ENCODE results near the gene EXOC3.

The EXOC3 gene

GRCh38 chr5:489689-490080, 46.7 kb downstream of the EXOC3 start:
- DNase-seq = no peak

DNA sequence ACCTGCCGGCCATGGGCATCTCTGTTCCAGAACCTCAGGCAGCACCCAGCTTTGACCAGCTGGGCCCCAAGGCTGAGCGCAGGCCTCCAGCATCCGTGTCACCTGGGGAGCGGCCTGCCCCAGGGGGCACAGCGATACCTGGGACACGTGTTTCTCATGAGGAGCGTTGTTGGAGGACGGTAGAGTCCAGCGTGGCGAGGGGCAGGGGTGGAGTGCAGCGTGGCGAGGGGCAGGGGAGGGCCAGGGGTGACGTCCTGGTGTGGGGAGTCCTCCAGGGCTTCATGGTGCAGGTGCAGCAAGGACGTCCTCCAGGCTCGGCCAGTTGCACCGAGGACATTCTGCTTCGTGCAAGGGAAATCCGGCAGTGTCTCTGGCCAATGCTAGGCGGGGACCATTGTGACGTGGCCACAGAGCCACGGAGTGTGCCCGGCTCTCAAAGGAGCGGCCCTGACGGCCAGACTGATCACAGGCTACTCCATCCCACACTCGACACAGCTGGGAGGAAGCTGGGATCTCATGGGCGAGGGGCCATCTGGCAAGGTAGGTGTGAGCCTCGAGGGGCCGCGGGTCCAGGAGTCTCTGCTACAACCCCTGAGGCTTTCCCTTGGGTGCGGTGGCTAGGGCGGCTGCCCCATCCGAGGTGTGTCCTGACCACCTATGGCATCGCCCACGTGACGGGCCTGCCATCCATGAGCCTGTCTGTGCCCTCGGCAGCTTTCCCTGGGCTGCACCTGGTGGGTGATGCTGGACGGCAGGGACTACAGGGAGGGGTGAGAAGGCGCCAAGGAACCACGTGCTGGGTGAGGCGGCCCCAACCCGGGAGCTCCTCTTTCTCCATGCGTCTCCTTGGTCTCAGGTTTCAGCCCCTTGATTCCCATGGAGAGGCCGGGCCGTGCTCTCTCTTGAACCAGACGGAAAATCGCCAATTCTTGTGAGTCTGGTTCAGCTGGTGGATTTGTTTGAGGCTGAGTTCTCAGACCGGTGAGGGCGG, 47.4 kb downstream of the EXOC3 start:
- no peak for DNase-seq

DNA sequence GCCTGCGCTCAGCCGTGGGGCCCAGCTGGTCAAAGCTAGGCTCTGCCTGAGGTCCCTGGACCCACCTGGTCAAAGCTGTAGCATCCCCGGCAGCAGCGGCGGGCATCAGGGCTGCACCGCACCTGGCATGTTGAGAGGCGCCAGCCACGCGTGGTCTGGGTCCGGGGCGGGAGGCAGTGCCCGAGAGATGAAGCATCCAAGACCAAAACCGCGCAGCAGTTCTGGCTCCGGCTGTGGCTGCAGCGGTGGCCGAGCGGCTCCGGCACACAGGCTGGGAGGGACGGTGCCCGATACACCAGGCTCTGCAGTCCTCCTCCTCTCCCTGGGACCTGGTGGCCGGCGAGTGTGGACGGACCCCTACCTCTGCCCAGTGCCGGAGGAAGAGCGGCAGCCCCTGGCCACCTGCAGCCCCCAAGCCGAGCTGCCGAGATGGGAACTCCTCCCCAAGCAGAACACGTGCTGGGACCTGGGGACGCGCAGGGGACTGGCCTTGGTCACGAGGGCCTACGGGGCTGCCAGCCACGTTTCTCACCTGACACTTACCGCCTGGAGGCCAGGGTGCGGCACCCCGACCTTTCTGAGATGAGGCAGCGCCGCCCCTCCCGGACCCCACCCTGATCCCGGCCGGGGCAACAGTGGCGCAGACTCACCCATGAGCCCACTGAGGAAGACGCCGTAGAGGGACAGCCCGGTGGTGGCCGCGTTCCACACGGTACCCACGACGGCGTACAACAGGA, 48.3 kb downstream of the EXOC3 start:
- DNase-seq = no peak

- no peak for DNase-seq
Observed at GRCh38 chr5:491856-492155, 48.8 kb downstream of the EXOC3 start.

DNA sequence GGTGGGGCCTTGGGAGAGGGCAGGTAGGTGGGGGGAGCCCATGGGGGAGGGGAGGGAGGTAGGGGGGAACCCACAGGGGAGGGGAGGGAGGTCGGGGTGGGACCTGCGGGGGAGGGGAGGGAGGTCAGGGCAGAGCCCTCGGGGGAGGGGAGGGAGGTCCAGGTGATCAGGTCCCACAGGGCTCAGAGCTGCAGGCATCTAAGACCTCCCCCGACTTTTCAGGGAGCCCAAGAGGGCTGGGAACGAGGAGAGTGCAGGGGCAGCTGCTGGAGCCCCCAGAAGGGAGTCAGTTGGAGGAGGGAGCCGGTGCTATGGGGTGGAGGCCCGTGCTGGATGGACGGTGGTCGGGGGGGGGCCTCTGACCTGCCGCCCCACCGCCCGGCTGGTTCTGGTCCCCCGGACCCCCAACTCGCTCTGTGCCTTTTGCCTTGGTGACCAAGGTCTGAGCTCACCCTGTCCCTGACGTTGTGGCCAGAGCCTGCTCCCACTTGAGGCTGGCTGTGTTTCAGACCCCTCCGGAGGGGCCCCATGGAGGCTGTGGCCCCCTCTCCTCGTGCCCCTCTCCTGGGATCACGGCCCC, 49.4 kb downstream of the EXOC3 start:
- no peak for DNase-seq

GRCh38 chr5:493119-493701, 50.2 kb downstream of the EXOC3 start:
- no peak for DNase-seq

DNA sequence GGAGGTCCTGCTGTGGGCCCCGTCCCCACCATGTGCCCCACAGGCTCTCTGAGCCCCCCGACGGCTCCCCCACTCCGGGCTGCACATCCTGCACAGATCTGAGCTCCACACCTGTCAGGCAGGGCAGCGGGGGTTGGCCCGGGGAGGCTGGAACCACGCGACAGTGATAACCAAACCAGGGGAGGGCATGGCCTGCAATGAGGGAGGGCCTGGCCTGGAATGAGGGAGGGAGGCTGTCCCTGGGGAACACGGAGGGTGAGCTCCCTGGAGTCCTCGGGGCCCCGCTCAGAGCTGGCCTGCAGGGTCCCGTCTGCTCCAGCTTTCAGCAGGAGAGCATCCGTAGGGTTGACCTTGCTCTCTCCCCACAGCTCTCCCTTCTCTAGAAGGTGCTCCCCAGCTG, 50.8 kb downstream of the EXOC3 start:
- DNase-seq = no peak

GRCh38 chr5:494667-495255, 51.8 kb downstream of the EXOC3 start:
- no peak for DNase-seq

- DNase-seq = no peak
Observed at GRCh38 chr5:496028-496427, 53.1 kb downstream of the EXOC3 start.

GRCh38 chr5:497090-497700, 54.2 kb downstream of the EXOC3 start:
- DNase-seq = no peak

- no peak for DNase-seq
Observed at GRCh38 chr5:497871-498509, 55.0 kb downstream of the EXOC3 start.

- DNase-seq = no peak
Observed at GRCh38 chr5:499233-500209, 56.5 kb downstream of the EXOC3 start.

DNA sequence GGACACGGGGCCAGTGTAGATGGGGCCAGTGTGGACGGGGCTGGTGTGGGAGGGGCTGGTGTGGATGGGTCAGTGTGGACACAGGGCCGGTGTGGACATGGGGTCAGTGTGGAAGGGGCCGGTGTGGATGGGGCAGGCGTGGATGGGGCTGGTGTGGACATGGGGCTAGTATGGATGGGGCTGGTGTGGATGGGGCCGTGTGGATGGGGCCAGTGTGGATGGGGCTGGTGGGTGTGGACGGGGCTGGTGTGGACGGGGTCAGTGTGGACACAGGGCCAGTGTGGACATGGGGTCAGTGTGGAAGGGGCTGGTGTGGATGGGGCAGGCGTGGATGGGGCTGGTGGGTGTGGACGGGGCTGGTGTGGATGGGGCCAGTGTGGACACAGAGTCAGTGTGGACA, 57.5 kb downstream of the EXOC3 start:
- DNase-seq = no peak

GRCh38 chr5:501105-501830, 58.3 kb downstream of the EXOC3 start:
- DNase-seq = no peak

DNA sequence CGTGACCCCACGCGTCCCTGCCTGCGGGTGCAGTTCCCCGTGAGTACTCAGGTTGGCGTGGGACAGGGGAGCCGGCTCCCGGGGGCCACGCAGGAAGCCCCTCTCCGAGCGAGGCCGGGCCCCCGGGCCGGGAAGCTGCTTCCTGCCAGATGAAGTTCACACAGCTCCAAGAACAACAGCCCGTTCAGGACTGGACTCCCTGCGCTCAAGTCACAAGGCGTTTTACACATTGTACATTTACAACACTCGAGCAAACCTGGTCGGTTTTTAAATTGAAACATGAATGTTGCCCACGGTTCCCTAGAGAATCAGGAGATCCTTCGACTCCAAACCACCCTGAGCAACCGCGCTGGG, 58.8 kb downstream of the EXOC3 start:
- no peak for DNase-seq

GRCh38 chr5:502325-503079, 59.5 kb downstream of the EXOC3 start:
- no peak for DNase-seq

- DNase-seq = no peak
Observed at GRCh38 chr5:504326-505154, 61.6 kb downstream of the EXOC3 start.

- no peak for DNase-seq
Observed at GRCh38 chr5:505951-506525, 63.1 kb downstream of the EXOC3 start.
